IMR-90 (cell line): ENCODE results near the gene DGKE.

ENCODE experiments used
- BHLHE40 ChIP-seq: fragments of 150-350 bp; IDR thresholded peaks from 2 replicates; pipeline ENCODE4 v1.6.1; 2016; ENCODE audit warnings: mild to moderate bottlenecking, low read depth, low read length
- MAZ ChIP-seq: IDR thresholded peaks from 2 replicates; pipeline ENCODE4 v1.6.1; 2012; ENCODE audit warnings: low read depth, mild to moderate bottlenecking, low read length, improper control_type of control experiment, moderate library complexity, borderline replicate concordance
- POLR2A ChIP-seq: IDR thresholded peaks from 2 replicates; pipeline ENCODE4 v1.6.1; 2012; ENCODE audit warnings: mild to moderate bottlenecking, low read depth, low read length
- RAD21 ChIP-seq: IDR thresholded peaks from 2 replicates; pipeline ENCODE4 v1.6.1; 2012; ENCODE audit warnings: low read length, improper control_type of control experiment
- TF ChIP-seq, protein P1 (sequence below): conservative IDR thresholded peaks from 2 replicates; pipeline ENCODE4 v1.5.1; 2012; ENCODE audit warnings: mild to moderate bottlenecking, low read depth, low read length, improper control_type of control experiment

GRCh38 chr17:56909742-56910508, 76.0 kb downstream of the DGKE start:
- TF ChIP-seq BHLHE40 = no peak
- TF ChIP-seq MAZ = no peak
- TF ChIP-seq, protein P1, sequence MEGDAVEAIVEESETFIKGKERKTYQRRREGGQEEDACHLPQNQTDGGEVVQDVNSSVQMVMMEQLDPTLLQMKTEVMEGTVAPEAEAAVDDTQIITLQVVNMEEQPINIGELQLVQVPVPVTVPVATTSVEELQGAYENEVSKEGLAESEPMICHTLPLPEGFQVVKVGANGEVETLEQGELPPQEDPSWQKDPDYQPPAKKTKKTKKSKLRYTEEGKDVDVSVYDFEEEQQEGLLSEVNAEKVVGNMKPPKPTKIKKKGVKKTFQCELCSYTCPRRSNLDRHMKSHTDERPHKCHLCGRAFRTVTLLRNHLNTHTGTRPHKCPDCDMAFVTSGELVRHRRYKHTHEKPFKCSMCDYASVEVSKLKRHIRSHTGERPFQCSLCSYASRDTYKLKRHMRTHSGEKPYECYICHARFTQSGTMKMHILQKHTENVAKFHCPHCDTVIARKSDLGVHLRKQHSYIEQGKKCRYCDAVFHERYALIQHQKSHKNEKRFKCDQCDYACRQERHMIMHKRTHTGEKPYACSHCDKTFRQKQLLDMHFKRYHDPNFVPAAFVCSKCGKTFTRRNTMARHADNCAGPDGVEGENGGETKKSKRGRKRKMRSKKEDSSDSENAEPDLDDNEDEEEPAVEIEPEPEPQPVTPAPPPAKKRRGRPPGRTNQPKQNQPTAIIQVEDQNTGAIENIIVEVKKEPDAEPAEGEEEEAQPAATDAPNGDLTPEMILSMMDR = no peak
- TF ChIP-seq POLR2A = no peak
- no peak for TF ChIP-seq RAD21
